ENCODE measurements around the gene IL1R1. TPM values are rescaled to one million over a fixed set of nuclear protein-coding genes. Genes with fewer than 3 reads are reported as not detected.

Gene IL1R1
- total and polyA plus RNA-seq, 11 donors: 10.9 to 49.0 (median 19.6) TPM

DNA sequence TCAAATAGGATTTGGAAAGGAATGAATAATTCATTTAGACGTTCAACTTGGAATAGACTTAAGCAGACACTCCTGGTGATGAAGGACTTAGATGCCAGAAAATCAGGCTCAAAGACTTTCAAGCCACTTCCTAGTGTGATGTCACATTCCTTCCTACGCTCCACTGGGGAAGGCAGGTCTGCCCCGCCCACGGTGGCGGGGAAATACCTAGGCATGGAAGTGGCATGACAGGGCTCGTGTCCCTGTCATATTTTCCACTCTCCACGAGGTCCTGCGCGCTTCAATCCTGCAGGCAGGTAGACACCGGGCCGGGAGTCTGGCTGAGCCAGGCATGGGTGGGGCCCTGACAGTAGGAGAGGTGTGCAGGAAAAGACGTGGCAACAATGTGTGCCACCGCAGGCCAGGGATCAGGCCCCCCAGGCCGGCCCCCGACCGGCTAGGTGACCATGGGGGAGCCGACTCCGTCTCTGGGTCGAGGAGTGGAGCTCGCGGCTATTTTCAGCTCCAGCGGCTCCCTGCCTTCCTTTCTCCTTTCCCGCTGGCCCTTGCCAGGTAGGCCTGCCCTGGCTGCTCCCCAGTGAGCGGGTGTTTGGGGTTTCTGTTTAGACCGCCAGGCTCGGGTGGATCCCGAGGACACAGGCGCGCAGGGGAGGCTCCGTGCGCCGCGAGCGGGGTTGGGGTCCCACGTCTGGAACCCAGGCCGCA lies 44.4 kb downstream of the IL1R1 start, which contains the start of gene IL1RL2:
Gene IL1RL2 (plus strand): TSS at position 233 of the 705 bp plus-strand sequence. CDS start 845 bp downstream, outside the sequence.
- H3K27ac ChIP-seq: peak within 1 kb of the TSS in 9 of 12 donors; percentile 23 to 70 (median 54)
- intact Hi-C loops (cut with DNase I): loop anchor here in 6 of 10 donors (2.0 to 10.0 kb wide), 5 partner anchors 38 to 168 kb away; partner anchors contain the start of gene IL18R1 (in 1 of the 6)
- H3K9me3 ChIP-seq: no peaks in the 10 kb centered on the region
- peaks cover 0 to 24% (median 5%) of the 10 kb centered on the region in 12 donors for H3K4me1 ChIP-seq
- 35 to 53% (median 40%) methylated on average over 15 to 36 of the region's 36 CpGs for WGBS, 4 donors
- peaks cover 0 to 1% (median 0%) of the 10 kb centered on the region in 9 donors for H3K27me3 ChIP-seq
- H3K4me3 ChIP-seq: peak within 1 kb of the TSS; percentile 22 to 64 (median 55)
- no peaks in the 10 kb centered on the region for H3K36me3 ChIP-seq
- DNase-seq (peak in 2 of 5 donors; percentile 14 to 60), ATAC-seq (peak in 3 of 4 donors; percentile 16 to 53 (median 41))
- TF ChIP-seq, protein P1, sequence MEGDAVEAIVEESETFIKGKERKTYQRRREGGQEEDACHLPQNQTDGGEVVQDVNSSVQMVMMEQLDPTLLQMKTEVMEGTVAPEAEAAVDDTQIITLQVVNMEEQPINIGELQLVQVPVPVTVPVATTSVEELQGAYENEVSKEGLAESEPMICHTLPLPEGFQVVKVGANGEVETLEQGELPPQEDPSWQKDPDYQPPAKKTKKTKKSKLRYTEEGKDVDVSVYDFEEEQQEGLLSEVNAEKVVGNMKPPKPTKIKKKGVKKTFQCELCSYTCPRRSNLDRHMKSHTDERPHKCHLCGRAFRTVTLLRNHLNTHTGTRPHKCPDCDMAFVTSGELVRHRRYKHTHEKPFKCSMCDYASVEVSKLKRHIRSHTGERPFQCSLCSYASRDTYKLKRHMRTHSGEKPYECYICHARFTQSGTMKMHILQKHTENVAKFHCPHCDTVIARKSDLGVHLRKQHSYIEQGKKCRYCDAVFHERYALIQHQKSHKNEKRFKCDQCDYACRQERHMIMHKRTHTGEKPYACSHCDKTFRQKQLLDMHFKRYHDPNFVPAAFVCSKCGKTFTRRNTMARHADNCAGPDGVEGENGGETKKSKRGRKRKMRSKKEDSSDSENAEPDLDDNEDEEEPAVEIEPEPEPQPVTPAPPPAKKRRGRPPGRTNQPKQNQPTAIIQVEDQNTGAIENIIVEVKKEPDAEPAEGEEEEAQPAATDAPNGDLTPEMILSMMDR (IDR thresholded peaks at IDR 0.05): no peak
- TF ChIP-seq POLR2A (IDR thresholded peaks at IDR 0.05): no peak

DNA sequence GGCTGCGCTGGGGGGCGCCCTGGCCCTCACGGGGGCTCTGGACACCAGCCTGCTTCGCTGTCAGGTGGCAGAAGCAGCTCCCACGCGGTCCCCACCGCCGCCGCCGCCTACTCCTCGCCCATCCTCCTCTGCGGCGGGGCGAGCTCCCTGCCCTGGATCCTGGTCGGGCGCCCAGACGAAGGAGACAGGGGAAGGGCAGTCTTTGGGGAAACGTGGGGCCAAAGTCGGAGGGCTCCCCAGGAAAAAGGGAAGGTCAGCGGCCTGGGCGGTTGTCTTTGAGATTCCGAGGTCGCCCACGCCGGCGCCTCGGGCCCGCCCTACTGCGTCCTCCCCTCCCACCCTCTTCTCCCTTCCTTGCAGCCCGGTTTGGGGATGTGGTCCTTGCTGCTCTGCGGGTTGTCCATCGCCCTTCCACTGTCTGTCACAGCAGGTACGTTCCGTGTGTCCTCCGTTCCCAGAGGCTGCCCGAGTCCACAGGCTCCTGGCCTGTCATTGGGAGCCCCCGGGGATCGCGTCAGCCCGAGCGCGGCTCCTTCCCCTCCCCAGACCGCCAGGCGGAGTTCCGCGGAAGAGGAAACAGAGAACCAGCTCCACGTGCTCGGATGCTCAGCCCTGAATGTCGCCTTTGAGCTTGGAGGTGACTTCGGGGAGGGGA lies 45.1 kb downstream of the IL1R1 start:
- Histone ChIP-seq H3K4me3 (peak overlapping the region; percentile 22 to 64 (median 55)), H3K9me3 (no peaks in the 10 kb centered on the region), H3K36me3 (no peaks in the 10 kb centered on the region), H3K27me3 (peaks cover 0 to 2% (median 0%) of the 10 kb centered on the region in 9 donors), H3K27ac (peak overlapping the region in 9 of 12 donors; percentile 23 to 70 (median 54)), H3K4me1 (peaks cover 0 to 24% (median 5%) of the 10 kb centered on the region in 12 donors)
- DNase-seq: peak; percentile 61 to 83 (median 62)
- WGBS, 4 donors: 5 to 8% (median 6%) methylated on average over 25 to 50 of the region's 50 CpGs
- peak in 1 of 2 donors; percentile 16 for TF ChIP-seq POLR2A (IDR thresholded peaks at IDR 0.05)
- TF ChIP-seq, protein P1 (IDR thresholded peaks at IDR 0.05): peak in 9 of 12 donors; percentile 21 to 53 (median 27)
- intact Hi-C loops (cut with DNase I): loop anchor here in 6 of 10 donors (2.0 to 10.0 kb wide), 5 partner anchors 37 to 167 kb away; partner anchors contain the start of gene IL18R1 (in 1 of the 6)
- peak; percentile 62 to 92 (median 86) for ATAC-seq

GRCh38 chr2:102190430-102191107 lies 48.0 kb downstream of the IL1R1 start:
- 91 to 93% (median 93%) methylated on average over 10 of the region's 10 CpGs for WGBS, 4 donors
- DNase-seq (no peak), ATAC-seq (no peak)
- Histone ChIP-seq H3K9me3 (no peaks in the 10 kb centered on the region), H3K27ac (no peak overlapping the region), H3K36me3 (no peaks in the 10 kb centered on the region), H3K27me3 (peaks cover 0 to 2% (median 0%) of the 10 kb centered on the region in 9 donors), H3K4me1 (peaks cover 0 to 16% (median 4%) of the 10 kb centered on the region in 12 donors), H3K4me3 (no peak overlapping the region)
- TF ChIP-seq, protein P1 (IDR thresholded peaks at IDR 0.05): no peak
- TF ChIP-seq POLR2A (IDR thresholded peaks at IDR 0.05): no peak
- intact Hi-C loops (cut with DNase I): no loop called here
